NT2/D1 (cell line): ENCODE data around the gene ZFAND5.

ENCODE experiments used
- DNase-seq: peaks from one replicate; pipeline ENCODE4 v3.0.0-alpha.2; 2011; ENCODE audit warnings: low read depth, low spot score
- H3K27me3 ChIP-seq: 2 replicates; pipeline ENCODE4 v1.6.0; 2011; ENCODE audit warnings: mild to moderate bottlenecking; ENCODE audit not compliant: insufficient read length, insufficient read depth
- H3K36me3 ChIP-seq: 2 replicates; pipeline ENCODE4 v1.6.1; 2011; ENCODE audit warnings: mild to moderate bottlenecking, low read length, mixed read lengths; ENCODE audit not compliant: insufficient read depth, insufficient read length
- H3K4me1 ChIP-seq: 2 replicates; pipeline ENCODE4 v1.5.1; 2011; ENCODE audit not compliant: insufficient read depth, insufficient read length
- H3K4me3 ChIP-seq: 2 replicates; pipeline ENCODE4 v1.5.1; 2011; ENCODE audit warnings: low read depth; ENCODE audit not compliant: insufficient read length
- H3K9ac ChIP-seq: 2 replicates; pipeline ENCODE4 v1.6.0; 2011; ENCODE audit warnings: low read depth; ENCODE audit not compliant: insufficient read length
- H3K9me3 ChIP-seq: 2 replicates; pipeline ENCODE4 v1.5.1; 2011; ENCODE audit warnings: mild to moderate bottlenecking, low read length; ENCODE audit not compliant: insufficient read depth
- SUZ12 ChIP-seq: IDR thresholded peaks from 2 replicates; pipeline ENCODE4 v1.6.1; 2011; ENCODE audit not compliant: insufficient read length, insufficient read depth; ENCODE audit errors: extremely low read depth
- YY1 ChIP-seq: IDR thresholded peaks from 2 replicates; pipeline ENCODE4 v1.6.1; 2011; ENCODE audit not compliant: insufficient read length, insufficient read depth
- ZNF274 ChIP-seq: IDR thresholded peaks from 2 replicates; pipeline ENCODE4 v1.6.1; 2011; ENCODE audit warnings: mild to moderate bottlenecking, low read depth, low read length

ZFAND5 gene

GRCh38 chr9:72352911-72353388 is 12.1 kb downstream of the ZFAND5 start:
- no peak for DNase-seq
- Histone ChIP-seq H3K9ac (no peak overlapping the region), H3K36me3 (peaks cover 40% of the 10 kb centered on the region), H3K4me1 (no peaks in the 10 kb centered on the region), H3K9me3 (no peaks in the 10 kb centered on the region), H3K27me3 (no peaks in the 10 kb centered on the region), H3K4me3 (no peak overlapping the region)
- no peak for TF ChIP-seq YY1
- no peak for TF ChIP-seq SUZ12

DNA sequence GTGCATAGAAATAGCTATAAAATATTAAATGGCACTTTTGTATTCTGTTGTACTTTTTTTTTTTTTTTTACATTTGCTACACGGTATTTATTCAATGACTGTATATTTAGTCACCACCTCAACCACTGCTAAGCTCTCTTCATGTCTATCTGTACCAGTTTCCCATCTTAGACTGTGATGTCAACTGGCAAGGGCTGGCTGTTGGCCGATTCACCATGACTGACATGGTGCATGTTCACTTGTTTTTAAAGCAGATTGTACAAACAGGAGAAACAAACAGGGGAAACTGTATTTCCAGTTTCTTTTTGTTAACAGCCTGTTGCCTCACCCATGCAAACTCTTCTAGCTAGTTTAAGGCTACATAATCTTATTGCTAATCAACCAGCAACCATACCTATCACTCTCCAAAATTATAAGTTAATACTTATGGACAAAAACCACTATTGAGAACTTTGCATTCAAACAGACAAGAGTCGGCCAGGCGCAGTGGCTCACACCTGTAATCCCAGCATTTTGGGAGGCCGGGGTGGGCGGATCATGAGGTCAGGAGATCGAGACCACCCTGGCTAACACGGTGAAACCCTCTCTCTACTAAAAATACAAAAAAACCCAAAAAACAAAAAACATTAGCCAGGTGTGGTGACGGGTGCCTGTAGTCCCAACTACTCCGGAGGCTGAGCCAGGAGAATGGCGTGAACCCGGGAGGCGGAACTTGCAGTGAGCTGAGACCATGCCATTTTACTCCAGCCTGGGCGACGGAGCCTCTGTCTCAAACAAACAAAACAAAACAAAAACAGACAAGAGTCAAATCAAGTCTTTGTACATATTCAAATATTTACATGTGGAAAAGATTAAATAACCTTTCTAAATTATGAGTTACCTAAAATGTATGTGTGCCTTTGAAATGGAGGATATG is 13.2 kb downstream of the ZFAND5 start:
- Histone ChIP-seq H3K9ac (no peak overlapping the region), H3K4me3 (no peak overlapping the region), H3K36me3 (peaks cover 29% of the 10 kb centered on the region), H3K27me3 (no peaks in the 10 kb centered on the region), H3K4me1 (no peaks in the 10 kb centered on the region), H3K9me3 (no peaks in the 10 kb centered on the region)
- DNase-seq, result no peak
- TF ChIP-seq SUZ12 (no peak), YY1 (no peak), ZNF274 (no peak)

DNA sequence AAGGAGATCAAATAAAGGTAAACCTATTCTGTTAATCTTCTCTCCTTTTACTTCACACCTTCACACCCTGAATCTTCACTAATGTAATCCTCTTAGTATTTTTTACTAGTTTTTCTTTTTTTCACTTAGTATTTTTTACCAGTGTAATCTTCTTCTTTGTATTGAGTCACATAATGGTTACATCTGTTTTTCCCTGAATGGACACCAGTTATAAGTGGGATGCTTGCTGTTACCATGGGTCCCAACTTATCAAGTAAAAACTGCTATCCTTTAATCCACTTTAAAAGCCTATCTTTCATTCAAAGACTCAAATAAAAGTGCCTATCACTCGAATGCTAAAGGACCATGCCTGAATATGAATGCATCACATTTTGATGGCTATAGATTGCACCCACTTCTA is 15.1 kb downstream of the ZFAND5 start:
- H3K9ac ChIP-seq, result no peak overlapping the region
- H3K9me3 ChIP-seq, result no peaks in the 10 kb centered on the region
- no peak overlapping the region for H3K4me3 ChIP-seq
- H3K36me3 ChIP-seq, result peaks cover 14% of the 10 kb centered on the region
- no peak for TF ChIP-seq ZNF274
- no peak for TF ChIP-seq YY1
- TF ChIP-seq SUZ12, result no peak
- no peak for DNase-seq
- no peaks in the 10 kb centered on the region for H3K4me1 ChIP-seq
- no peaks in the 10 kb centered on the region for H3K27me3 ChIP-seq

DNA sequence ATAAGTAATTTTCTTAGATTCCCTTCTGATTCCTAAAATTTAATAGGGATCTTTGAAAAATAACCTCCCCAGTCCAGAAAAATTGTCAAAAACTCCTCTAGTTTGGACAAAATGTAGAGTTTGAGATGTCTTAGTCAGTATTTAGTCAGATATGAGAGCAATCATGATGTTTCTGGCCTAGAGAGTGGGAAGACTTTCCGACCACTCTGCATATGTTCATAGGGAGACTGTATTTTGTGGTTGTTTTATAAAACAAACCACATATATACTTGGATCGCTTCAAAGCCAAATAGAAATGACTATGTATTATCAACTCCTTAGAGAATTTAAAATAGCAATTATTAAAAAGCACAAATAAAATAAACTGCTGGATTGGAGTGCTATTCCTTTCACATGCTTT is 15.8 kb downstream of the ZFAND5 start:
- TF ChIP-seq ZNF274 (no peak), YY1 (no peak)
- no peaks in the 10 kb centered on the region for H3K4me1 ChIP-seq
- peaks cover 8% of the 10 kb centered on the region for H3K36me3 ChIP-seq
- H3K27me3 ChIP-seq, result no peaks in the 10 kb centered on the region
- H3K9me3 ChIP-seq, result no peaks in the 10 kb centered on the region
- DNase-seq, result no peak
- H3K9ac ChIP-seq, result no peak overlapping the region
- no peak overlapping the region for H3K4me3 ChIP-seq

DNA sequence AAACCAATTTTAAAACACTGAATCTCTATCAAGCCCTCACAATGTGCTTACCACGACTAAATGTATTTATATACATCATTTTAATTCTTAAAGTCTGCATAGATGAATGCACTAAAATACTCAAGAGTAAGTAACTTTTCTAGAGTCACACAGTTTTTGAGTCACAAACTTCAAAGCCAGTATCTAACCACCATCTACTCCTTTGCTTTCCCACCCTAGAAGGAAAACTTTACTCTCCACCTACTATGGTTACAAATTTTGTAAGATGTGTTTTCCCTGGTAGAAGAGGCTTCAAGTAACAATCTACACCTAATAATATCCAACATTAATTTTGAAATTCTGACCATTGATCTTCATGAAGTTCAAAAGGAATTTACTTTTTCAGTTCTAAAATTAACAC is 18.7 kb downstream of the ZFAND5 start:
- Histone ChIP-seq H3K4me3 (no peak overlapping the region), H3K27me3 (no peaks in the 10 kb centered on the region), H3K36me3 (no peaks in the 10 kb centered on the region), H3K9me3 (no peaks in the 10 kb centered on the region), H3K9ac (no peak overlapping the region), H3K4me1 (no peaks in the 10 kb centered on the region)
- no peak for TF ChIP-seq YY1
- TF ChIP-seq SUZ12, result no peak
- no peak for TF ChIP-seq ZNF274
- DNase-seq, result no peak

DNA sequence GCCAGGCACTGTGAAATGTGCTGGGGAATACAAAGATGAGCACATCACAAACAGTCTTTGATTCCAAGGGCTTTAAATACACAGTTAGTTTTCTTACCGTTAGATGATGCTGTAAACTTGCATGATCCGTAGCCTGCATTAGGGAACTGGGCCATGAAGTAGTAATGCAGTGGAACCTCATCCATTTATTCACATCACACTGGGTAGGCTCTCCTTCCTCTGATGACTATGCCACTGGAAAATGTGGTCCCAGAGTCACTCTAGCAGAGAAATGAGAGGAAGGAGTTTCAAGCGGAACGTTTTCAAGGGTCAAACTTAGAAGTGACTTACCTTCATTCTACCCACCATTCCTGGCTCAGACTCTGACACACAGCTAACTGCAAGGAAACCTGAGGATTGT is 26.4 kb downstream of the ZFAND5 start:
- Histone ChIP-seq H3K36me3 (no peaks in the 10 kb centered on the region), H3K9ac (no peak overlapping the region), H3K27me3 (no peaks in the 10 kb centered on the region), H3K4me1 (no peaks in the 10 kb centered on the region), H3K9me3 (no peaks in the 10 kb centered on the region), H3K4me3 (no peak overlapping the region)
- no peak for DNase-seq
- no peak for TF ChIP-seq YY1
- no peak for TF ChIP-seq SUZ12
- no peak for TF ChIP-seq ZNF274

DNA sequence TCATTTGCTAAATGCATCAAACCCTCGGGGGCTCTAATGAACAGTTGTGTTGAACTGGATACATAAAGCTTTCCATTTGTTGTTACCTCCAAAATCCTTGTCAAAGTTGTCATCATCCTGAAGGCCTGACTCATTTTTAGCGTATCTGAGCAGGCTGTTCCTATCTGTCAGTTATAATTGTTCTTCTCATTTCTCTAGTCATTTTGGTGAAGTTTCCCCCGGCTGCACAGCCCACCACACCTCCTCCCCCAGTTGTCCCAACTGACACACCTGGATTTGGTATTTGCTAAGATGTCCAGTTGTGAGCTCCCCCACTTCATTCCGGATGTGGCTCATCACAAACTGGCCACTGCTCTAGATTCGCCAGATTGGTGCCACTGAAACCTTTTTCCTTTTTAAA is 27.7 kb downstream of the ZFAND5 start:
- H3K9ac ChIP-seq, result no peak overlapping the region
- no peaks in the 10 kb centered on the region for H3K27me3 ChIP-seq
- no peak overlapping the region for H3K4me3 ChIP-seq
- no peaks in the 10 kb centered on the region for H3K4me1 ChIP-seq
- no peaks in the 10 kb centered on the region for H3K9me3 ChIP-seq
- no peak for DNase-seq
- H3K36me3 ChIP-seq, result no peaks in the 10 kb centered on the region
- TF ChIP-seq ZNF274, result no peak
- no peak for TF ChIP-seq SUZ12
- no peak for TF ChIP-seq YY1
